HG03196 (cell line): ENCODE measurements around the gene CALML6.

Experiments
- ATAC-seq: cut with Tn5 transposase; IDR thresholded peaks from one replicate; pipeline ENCODE4 v1.9.1; 2021; ENCODE audit not compliant: unreplicated experiment

CALML6 gene

GRCh38 chr1:1910033-1910465 is 5.0 kb upstream of the CALML6 start:
- ATAC-seq, result no peak

- ATAC-seq, result no peak
Measured at GRCh38 chr1:1910651-1911331, 4.3 kb upstream of the CALML6 start.

GRCh38 chr1:1911350-1912041 is 3.6 kb upstream of the CALML6 start:
- no peak for ATAC-seq

GRCh38 chr1:1914101-1914970 is 724 bp upstream of the CALML6 start:
- no peak for ATAC-seq

GRCh38 chr1:1915911-1916840 is 1.1 kb downstream of the CALML6 start:
- no peak for ATAC-seq

GRCh38 chr1:1916851-1917251 is 1.8 kb downstream of the CALML6 start:
- no peak for ATAC-seq

- ATAC-seq, result no peak
Measured at GRCh38 chr1:1917304-1917976, 2.4 kb downstream of the CALML6 start.

GRCh38 chr1:1917995-1918900 is 3.2 kb downstream of the CALML6 start:
- ATAC-seq, result no peak

GRCh38 chr1:1918901-1919303 is 3.8 kb downstream of the CALML6 start, which contains the start of gene TMEM52:
TMEM52 (minus strand) TSS chr1:1919279; CDS start chr1:1919265, 14 bp downstream.
- ATAC-seq, result peak; percentile 12

- peak; percentile 74 for ATAC-seq
Measured at GRCh38 chr1:1919304-1920056, 4.4 kb downstream of the CALML6 start.

- no peak for ATAC-seq
Measured at GRCh38 chr1:1920057-1920607, 5.1 kb downstream of the CALML6 start.

- no peak for ATAC-seq
Measured at GRCh38 chr1:1920608-1921458, 5.8 kb downstream of the CALML6 start.

- no peak for ATAC-seq
Measured at GRCh38 chr1:1921459-1921862, 6.4 kb downstream of the CALML6 start.

- no peak for ATAC-seq
Measured at GRCh38 chr1:1921901-1922701, 7.0 kb downstream of the CALML6 start.

- no peak for ATAC-seq
Measured at GRCh38 chr1:1922702-1922955, 7.6 kb downstream of the CALML6 start.
